ENCODE results near the gene BCL6B.
A peak's percentile ranks its signal among the peaks of the same experiment; 100 is the strongest.

Gene BCL6B

GRCh38 chr17:7011415-7011814 is 11.4 kb upstream of the BCL6B start:
- DNase-seq, result no peak

DNA sequence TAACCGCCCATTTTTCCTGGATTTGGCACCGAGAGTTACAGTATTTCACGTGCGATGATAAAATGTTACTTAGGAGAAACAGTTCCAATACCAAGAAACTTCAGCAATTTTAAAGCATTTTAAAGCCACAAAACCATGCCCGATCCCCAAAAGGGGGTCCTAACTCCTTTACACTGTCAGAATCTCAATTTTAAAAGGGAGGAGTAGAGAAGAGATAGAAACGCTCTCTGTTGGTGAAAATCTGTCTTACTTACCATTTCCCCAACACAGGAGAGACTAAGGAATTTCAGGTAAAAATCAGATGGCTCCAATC is 11.0 kb upstream of the BCL6B start:
- DNase-seq, result no peak

DNA sequence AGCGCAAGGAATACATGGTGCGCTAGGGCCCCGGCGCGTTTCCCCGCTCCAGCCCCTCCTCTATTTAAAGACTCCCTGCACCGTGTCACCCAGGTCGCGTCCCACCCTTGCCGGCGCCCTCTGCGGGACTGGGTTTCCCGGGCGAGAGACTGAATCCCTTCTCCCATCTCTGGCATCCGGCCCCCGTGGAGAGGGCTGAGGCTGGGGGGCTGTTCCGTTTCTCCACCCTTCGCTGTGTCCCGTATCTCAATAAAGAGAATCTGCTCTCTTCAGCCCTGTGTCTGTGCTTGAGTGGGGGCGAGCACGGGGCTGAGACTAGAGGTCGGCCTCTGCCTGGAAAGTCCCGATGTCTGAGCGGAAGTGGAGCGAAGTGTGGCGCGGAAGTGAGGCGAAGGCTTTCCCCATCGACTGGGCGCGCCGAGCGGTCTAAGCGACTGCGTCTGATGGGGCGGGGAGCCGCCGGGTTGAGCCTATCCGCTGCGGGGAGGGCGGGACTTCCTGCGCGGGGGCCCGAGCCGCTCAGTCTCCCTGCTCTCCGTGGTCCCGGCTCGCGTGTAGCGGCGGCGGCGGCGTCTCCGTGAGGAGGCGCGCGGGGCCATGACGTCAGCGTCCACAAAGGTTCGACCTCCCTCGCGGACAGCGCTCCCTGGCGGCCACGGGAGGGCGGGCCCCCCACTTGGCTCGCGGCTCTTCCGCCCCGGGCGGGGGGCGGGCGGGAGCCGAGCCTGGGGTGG is 8.4 kb upstream of the BCL6B start:
- peak; percentile 94 to 98 (median 97) for DNase-seq

GRCh38 chr17:7014995-7015958 is 7.6 kb upstream of the BCL6B start:
- DNase-seq, result peak in 5 of 6 experiments; percentile 75 to 85 (median 80)

- no peak for DNase-seq
Observed at GRCh38 chr17:7016418-7016817, 6.4 kb upstream of the BCL6B start.

GRCh38 chr17:7016886-7017826 is 5.7 kb upstream of the BCL6B start:
- DNase-seq, result no peak

DNA sequence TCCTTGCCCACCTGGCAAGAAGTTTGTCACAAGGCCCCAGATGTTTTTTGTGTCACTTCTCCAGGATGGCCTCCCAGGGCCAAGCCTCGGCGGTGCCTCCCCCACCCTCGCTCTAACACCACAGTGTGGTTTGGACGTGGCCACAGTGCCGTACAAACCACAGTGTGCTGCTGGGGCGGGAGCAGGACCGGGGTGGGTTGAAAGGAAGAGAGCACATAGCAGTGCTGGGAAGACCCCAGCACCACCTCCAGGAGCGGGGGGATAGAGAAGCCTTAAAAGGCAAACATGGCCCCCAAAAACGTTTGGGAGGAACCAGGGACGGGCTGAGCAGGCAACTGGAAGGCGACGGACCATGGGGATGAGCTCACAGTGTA is 5.0 kb upstream of the BCL6B start:
- DNase-seq, result no peak

GRCh38 chr17:7018331-7018964 is 4.4 kb upstream of the BCL6B start:
- DNase-seq, result no peak

- DNase-seq, result no peak
Observed at GRCh38 chr17:7019367-7019766, 3.5 kb upstream of the BCL6B start.

DNA sequence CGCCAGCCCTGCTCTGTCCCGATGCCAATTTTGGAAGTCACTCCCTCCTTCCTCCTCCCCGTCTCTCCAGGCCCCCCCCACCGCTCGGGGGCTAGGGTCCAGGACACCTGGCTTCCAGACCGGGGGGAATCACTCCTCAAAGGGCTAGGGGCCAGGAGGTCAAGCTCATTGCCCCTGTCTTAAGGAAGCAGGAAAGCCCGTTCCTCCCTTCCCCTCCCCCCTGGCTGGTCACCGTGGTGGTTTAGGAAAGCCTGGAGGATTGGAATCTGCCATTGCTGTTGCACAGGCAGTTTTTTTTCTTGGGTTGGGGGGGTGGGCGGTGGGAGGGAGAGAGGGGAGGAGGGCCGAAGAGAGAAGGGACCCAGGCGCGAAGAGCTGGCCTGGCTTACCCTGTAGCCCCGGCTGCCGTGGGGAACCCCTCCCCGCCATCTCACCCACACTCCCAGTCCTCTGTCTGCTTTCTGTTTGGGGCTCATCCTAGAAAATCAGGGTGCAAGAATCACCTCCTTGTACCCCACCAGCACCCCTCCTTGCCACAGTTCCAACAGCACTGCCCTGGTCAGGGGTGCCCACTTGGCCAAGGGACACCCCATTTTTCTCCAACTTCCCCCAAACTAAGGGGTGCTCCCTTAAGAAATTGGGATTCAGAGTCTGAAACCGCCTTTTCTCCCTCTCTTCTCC is 2.9 kb upstream of the BCL6B start:
- DNase-seq, result no peak

- no peak for DNase-seq
Observed at GRCh38 chr17:7020894-7021664, 1.8 kb upstream of the BCL6B start.

DNA sequence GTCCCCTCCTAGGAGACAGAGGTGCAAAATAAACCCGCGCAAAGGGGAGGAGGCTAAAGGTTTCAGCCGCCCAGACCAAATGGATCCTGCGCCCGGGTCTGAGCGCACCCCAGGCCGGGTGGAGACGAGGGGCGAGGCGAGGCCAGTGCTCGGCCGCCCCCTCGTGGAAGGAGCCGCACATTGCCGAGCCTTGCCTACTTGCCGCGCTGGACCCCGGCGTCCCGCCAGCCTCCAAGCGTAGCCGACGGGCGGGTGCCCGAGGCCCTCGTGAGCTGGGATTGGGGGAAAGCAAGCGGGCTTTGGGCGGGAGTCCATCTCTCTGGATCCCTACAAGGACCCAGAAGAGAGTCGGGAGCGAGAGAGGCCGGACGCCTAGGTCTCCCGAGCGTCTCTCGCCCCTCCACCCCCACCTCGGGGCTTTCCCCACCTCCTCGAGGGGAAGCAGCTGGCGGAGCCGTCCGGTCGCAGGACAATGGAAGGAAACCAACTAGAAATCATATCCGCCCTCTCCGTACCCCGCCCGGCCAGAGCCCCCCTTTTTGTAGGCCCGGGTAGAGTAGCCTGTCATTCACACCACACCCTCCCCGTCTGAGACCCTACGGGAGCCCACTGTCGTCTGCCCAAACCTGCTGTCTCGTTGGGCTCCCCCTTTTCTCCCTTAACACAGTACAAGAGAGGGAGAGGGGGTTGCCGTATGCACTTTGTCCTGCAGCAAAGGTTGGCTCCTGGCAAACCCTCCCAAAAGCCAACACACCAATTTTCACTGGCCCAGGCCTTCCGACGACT is 664 bp upstream of the BCL6B start:
- peak; percentile 35 to 72 (median 65) for DNase-seq

- DNase-seq, result peak; percentile 79 to 96 (median 90)
Observed at GRCh38 chr17:7023576-7024401, 939 bp downstream of the BCL6B start.

- no peak for DNase-seq
Observed at GRCh38 chr17:7024402-7024785, 1.5 kb downstream of the BCL6B start.

GRCh38 chr17:7025245-7025644 is 2.4 kb downstream of the BCL6B start:
- DNase-seq, result no peak

DNA sequence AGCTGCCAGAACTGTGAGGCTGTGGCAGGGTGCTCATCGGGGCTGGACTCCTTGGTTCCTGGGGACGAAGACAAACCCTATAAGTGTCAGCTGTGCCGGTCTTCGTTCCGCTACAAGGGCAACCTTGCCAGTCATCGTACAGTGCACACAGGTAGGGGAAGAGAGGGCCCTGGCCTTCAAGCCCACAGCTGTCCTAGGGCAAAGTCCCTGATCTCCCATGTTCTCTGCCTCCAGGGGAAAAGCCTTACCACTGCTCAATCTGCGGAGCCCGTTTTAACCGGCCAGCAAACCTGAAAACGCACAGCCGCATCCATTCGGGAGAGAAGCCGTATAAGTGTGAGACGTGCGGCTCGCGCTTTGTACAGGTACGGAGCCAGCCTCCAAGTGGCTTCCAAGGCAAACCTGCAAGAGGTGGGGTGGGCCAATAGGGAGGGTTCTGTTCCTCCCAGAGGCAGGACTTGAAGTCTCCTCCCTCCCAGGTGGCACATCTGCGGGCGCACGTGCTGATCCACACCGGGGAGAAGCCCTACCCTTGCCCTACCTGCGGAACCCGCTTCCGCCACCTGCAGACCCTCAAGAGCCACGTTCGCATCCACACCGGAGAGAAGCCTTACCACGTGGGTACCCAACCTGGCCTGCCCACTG is 3.7 kb downstream of the BCL6B start:
- no peak for DNase-seq

DNA sequence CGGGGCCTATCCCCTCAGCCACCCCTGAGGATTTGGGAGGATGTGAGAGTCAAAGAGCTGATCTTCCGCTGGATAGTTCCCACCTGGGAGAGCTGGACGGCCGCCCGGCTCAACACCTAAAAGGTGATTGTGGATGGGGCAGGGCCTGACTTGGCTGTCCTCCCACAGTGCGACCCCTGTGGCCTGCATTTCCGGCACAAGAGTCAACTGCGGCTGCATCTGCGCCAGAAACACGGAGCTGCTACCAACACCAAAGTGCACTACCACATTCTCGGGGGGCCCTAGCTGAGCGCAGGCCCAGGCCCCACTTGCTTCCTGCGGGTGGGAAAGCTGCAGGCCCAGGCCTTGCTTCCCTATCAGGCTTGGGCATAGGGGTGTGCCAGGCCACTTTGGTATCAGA is 4.5 kb downstream of the BCL6B start:
- no peak for DNase-seq

GRCh38 chr17:7029096-7029495 is 6.2 kb downstream of the BCL6B start:
- no peak for DNase-seq

- DNase-seq, result peak in 3 of 6 experiments; percentile 28 to 43 (median 32)
Observed at GRCh38 chr17:7029659-7030058, 6.8 kb downstream of the BCL6B start.

Data from stimulated activated naive CD4-positive, alpha-beta T cell (primary cell).